Parathyroid adenoma (tissue), 2 donors: ENCODE data around the gene DEFB127.

Experiments used
- H2AFZ ChIP-seq: fragments of 300-600 bp; sonication (generic); one replicate; pipeline ENCODE4 v1.7.0; 2017; ENCODE audit warnings: antibody characterized with exemption, mild to moderate bottlenecking
- H3K27ac ChIP-seq: fragments of 300-600 bp; sonication (generic); one replicate; pipeline ENCODE4 v1.7.0; 2017
- H3K27me3 ChIP-seq: fragments of 300-600 bp; sonication (generic); one replicate; pipeline ENCODE4 v1.7.0; 2017; ENCODE audit warnings: low read length; ENCODE audit not compliant: control insufficient read depth, insufficient read depth
- H3K36me3 ChIP-seq: fragments of 300-600 bp; sonication (generic); one replicate; pipeline ENCODE4 v1.7.0; 2017; ENCODE audit warnings: low read length; ENCODE audit not compliant: control insufficient read depth, insufficient read depth
- H3K4me1 ChIP-seq: fragments of 300-600 bp; sonication (generic); one replicate; pipeline ENCODE4 v1.7.0; 2017; ENCODE audit warnings: control low read depth
- H3K4me2 ChIP-seq: fragments of 300-600 bp; sonication (generic); one replicate; pipeline ENCODE4 v1.7.0; 2017; ENCODE audit warnings: low read length
- H3K4me3 ChIP-seq: fragments of 300-600 bp; sonication (generic); one replicate; pipeline ENCODE4 v1.7.0; 2017; ENCODE audit warnings: low read depth, low read length
- H3K79me2 ChIP-seq: fragments of 300-600 bp; sonication (generic); one replicate; pipeline ENCODE4 v1.7.0; 2017; ENCODE audit warnings: control low read depth
- H3K9ac ChIP-seq: fragments of 300-600 bp; sonication (generic); one replicate; pipeline ENCODE4 v1.7.0; 2017; ENCODE audit warnings: mild to moderate bottlenecking
- H3K9me3 ChIP-seq: fragments of 300-600 bp; sonication (generic); one replicate; pipeline ENCODE4 v1.7.0; 2017; ENCODE audit warnings: low read length; ENCODE audit not compliant: control insufficient read depth
- CTCF ChIP-seq: fragments of 300-600 bp; sonication (generic); IDR thresholded peaks from one replicate; pipeline ENCODE4 v1.7.0; 2017; ENCODE audit warnings: antibody characterized with exemption, mild to moderate bottlenecking
- donor health status: primary hyperparathyroidism.

Gene DEFB127

GRCh38 chr20:142290-142689 lies 15.0 kb upstream of the DEFB127 start, which contains the start of gene DEFB126:
Gene DEFB126, plus strand, starts transcription at chr20:142590. Its CDS starts 39 bp downstream, at chr20:142629.
- no peaks in the 10 kb centered on the region for H3K79me2 ChIP-seq
- no peaks in the 10 kb centered on the region for H3K27me3 ChIP-seq
- no peaks in the 10 kb centered on the region for H3K4me1 ChIP-seq
- no peak within 1 kb of the TSS for H3K9ac ChIP-seq
- H3K36me3 ChIP-seq: no peaks in the 10 kb centered on the region
- no peak within 1 kb of the TSS for H3K27ac ChIP-seq
- H2AFZ ChIP-seq: no peak within 1 kb of the TSS
- no peak within 1 kb of the TSS for H3K4me2 ChIP-seq
- TF ChIP-seq CTCF: no peak
- H3K9me3 ChIP-seq: no peaks in the 10 kb centered on the region
- no peak within 1 kb of the TSS for H3K4me3 ChIP-seq

- no peak overlapping the region for H3K4me2 ChIP-seq
- no peak overlapping the region for H3K27ac ChIP-seq
- no peaks in the 10 kb centered on the region for H3K36me3 ChIP-seq
- H3K9ac ChIP-seq: no peak overlapping the region
- no peaks in the 10 kb centered on the region for H3K27me3 ChIP-seq
- no peaks in the 10 kb centered on the region for H3K9me3 ChIP-seq
- H3K4me3 ChIP-seq: no peak overlapping the region
- H3K79me2 ChIP-seq: no peaks in the 10 kb centered on the region
- no peaks in the 10 kb centered on the region for H3K4me1 ChIP-seq
- TF ChIP-seq CTCF: no peak
- no peak overlapping the region for H2AFZ ChIP-seq
Measured at GRCh38 chr20:145877-146276, 11.4 kb upstream of the DEFB127 start.

- H3K27me3 ChIP-seq: no peaks in the 10 kb centered on the region
- no peak overlapping the region for H3K4me3 ChIP-seq
- no peaks in the 10 kb centered on the region for H3K9me3 ChIP-seq
- H3K4me1 ChIP-seq: no peaks in the 10 kb centered on the region
- H2AFZ ChIP-seq: no peak overlapping the region
- no peak for TF ChIP-seq CTCF
- no peak overlapping the region for H3K4me2 ChIP-seq
- no peak overlapping the region for H3K27ac ChIP-seq
- H3K36me3 ChIP-seq: no peaks in the 10 kb centered on the region
- no peaks in the 10 kb centered on the region for H3K79me2 ChIP-seq
- H3K9ac ChIP-seq: no peak overlapping the region
Measured at GRCh38 chr20:152131-152530, 5.1 kb upstream of the DEFB127 start.

GRCh38 chr20:164618-165017 lies 7.4 kb downstream of the DEFB127 start:
- Histone ChIP-seq H3K79me2 (no peaks in the 10 kb centered on the region), H3K9ac (no peak overlapping the region), H3K9me3 (no peaks in the 10 kb centered on the region), H2AFZ (no peak overlapping the region), H3K36me3 (no peaks in the 10 kb centered on the region), H3K27ac (no peak overlapping the region), H3K4me1 (no peaks in the 10 kb centered on the region), H3K27me3 (no peaks in the 10 kb centered on the region), H3K4me3 (no peak overlapping the region), H3K4me2 (no peak overlapping the region)
- TF ChIP-seq CTCF: no peak

GRCh38 chr20:168876-169275 lies 11.6 kb downstream of the DEFB127 start:
- Histone ChIP-seq H3K79me2 (no peaks in the 10 kb centered on the region), H3K27me3 (no peaks in the 10 kb centered on the region), H3K4me1 (no peaks in the 10 kb centered on the region), H3K9me3 (no peaks in the 10 kb centered on the region), H3K9ac (no peak overlapping the region), H3K36me3 (no peaks in the 10 kb centered on the region), H3K4me3 (no peak overlapping the region), H3K27ac (no peak overlapping the region), H3K4me2 (no peak overlapping the region), H2AFZ (no peak overlapping the region)
- TF ChIP-seq CTCF: no peak
